Measurements from ENCODE around the gene MKX. TPM values are rescaled to one million over a fixed set of nuclear protein-coding genes. Genes with fewer than 3 reads are reported as not detected.

MKX gene
- total RNA-seq, 1 donor from 2014 or later: 0.06 TPM

DNA sequence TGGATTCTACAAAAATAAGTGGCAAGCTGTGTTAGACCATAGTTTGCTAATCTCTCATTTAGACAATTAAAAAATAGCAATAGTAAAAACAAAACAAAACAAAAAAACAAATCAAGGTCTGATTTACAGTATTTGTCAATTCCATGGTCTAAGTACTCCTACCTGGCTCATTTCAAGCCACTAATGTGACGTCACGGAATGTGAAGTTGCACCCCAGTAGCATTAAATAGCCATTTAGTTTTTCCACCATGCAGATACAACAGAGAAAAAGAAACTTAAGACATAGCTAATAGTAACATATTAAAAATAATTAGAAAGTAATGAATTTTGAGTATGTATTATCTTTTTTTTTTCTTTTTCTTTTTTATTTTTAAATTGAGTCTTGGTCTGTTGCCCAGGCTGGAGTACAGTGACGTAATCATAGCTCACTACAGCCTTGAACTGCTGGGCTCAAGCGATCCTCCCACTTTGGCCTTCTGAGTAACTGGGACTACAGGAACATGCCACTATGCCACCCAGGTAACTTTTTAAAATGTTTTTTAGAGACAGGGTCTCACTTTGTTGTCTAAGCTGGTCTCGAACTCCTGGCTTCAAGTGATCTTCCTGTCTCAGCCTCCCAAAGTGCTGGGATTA, 101.2 kb downstream of the MKX start:
- H3K4me3 ChIP-seq (ENCODE audit: low read depth, low read length): no peak overlapping the region
- TF ChIP-seq, protein P1, sequence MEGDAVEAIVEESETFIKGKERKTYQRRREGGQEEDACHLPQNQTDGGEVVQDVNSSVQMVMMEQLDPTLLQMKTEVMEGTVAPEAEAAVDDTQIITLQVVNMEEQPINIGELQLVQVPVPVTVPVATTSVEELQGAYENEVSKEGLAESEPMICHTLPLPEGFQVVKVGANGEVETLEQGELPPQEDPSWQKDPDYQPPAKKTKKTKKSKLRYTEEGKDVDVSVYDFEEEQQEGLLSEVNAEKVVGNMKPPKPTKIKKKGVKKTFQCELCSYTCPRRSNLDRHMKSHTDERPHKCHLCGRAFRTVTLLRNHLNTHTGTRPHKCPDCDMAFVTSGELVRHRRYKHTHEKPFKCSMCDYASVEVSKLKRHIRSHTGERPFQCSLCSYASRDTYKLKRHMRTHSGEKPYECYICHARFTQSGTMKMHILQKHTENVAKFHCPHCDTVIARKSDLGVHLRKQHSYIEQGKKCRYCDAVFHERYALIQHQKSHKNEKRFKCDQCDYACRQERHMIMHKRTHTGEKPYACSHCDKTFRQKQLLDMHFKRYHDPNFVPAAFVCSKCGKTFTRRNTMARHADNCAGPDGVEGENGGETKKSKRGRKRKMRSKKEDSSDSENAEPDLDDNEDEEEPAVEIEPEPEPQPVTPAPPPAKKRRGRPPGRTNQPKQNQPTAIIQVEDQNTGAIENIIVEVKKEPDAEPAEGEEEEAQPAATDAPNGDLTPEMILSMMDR (conservative IDR thresholded peaks at IDR 0.05; ENCODE audit: low read depth, low read length): no peak
- no peak for DNase-seq (ENCODE audit: low read depth)

DNA sequence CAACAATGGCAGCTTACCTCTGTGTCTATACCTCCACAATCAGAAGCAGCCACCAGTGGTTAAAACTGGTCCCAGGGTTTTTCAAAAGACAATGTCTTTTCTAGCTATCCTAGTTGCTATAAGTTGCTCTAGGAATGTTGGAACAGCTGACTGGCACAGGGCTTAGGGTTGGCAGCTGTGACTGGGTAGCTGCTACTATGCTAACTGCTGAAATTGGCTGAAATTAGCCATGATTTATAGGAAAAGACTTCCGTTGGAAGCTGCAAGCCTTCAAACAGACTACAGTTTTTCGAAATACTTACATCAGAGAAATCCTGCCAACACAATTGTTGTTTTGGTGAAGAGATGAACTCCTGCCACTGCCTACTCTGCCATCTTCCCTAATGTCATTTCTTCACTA, 102.3 kb downstream of the MKX start:
- H3K4me3 ChIP-seq (ENCODE audit: low read depth, low read length): no peak overlapping the region
- TF ChIP-seq, protein P1 (conservative IDR thresholded peaks at IDR 0.05; ENCODE audit: low read depth, low read length): no peak
- no peak for DNase-seq (ENCODE audit: low read depth)

- DNase-seq (ENCODE audit: low read depth): no peak
- TF ChIP-seq, protein P1 (conservative IDR thresholded peaks at IDR 0.05; ENCODE audit: low read depth, low read length): no peak
Measured at GRCh38 chr10:27642023-27642589, 103.5 kb downstream of the MKX start.

GRCh38 chr10:27638071-27638750, 107.4 kb downstream of the MKX start:
- H3K4me3 ChIP-seq (ENCODE audit: low read depth, low read length): no peak overlapping the region
- DNase-seq (ENCODE audit: low read depth): no peak
- TF ChIP-seq, protein P1 (conservative IDR thresholded peaks at IDR 0.05; ENCODE audit: low read depth, low read length): no peak

More at GRCh38 chr10:27642023-27642589, 103.5 kb downstream of the MKX start:
- H3K4me3 ChIP-seq (ENCODE audit: low read depth, low read length): no peak overlapping the region

- no peak for DNase-seq (ENCODE audit: low read depth)
- TF ChIP-seq, protein P1 (conservative IDR thresholded peaks at IDR 0.05; ENCODE audit: low read depth, low read length): no peak
- no peak overlapping the region for H3K4me3 ChIP-seq (ENCODE audit: low read depth, low read length)
Measured at GRCh38 chr10:27637601-27638000, 108.0 kb downstream of the MKX start.

- DNase-seq (ENCODE audit: low read depth): no peak
- TF ChIP-seq, protein P1 (conservative IDR thresholded peaks at IDR 0.05; ENCODE audit: low read depth, low read length): no peak
- H3K4me3 ChIP-seq (ENCODE audit: low read depth, low read length): no peak overlapping the region
Measured at GRCh38 chr10:27636816-27637215, 108.8 kb downstream of the MKX start.

Measured in epithelial cell of proximal tubule (primary cell).